SK-N-MC (cell line): Measurements from ENCODE around the gene TRMT2A.

Experiments
- DNase-seq: peaks from one replicate; pipeline ENCODE4 v3.0.0-alpha.2; 2011; ENCODE audit warnings: low read depth, low spot score
- H3K27ac ChIP-seq: fragments of 200-600 bp; sonication (generic); 2 replicates; pipeline ENCODE4 v1.5.1; 2016; ENCODE audit warnings: mixed run types
- H3K36me3 ChIP-seq: fragments of 200-600 bp; sonication (generic); 2 replicates; pipeline ENCODE4 v1.6.1; 2017; ENCODE audit warnings: antibody characterized with exemption, low read length, mixed read lengths; ENCODE audit not compliant: insufficient read depth
- H3K4me3 ChIP-seq: fragments of 200-600 bp; sonication (generic); 2 replicates; pipeline ENCODE4 v1.5.1; 2016
- H3K9ac ChIP-seq: fragments of 200-600 bp; sonication (generic); 2 replicates; pipeline ENCODE4 v1.8.0; 2017; ENCODE audit warnings: mixed run types, mixed read lengths; ENCODE audit not compliant: insufficient read length
- H3K9me3 ChIP-seq: fragments of 200-600 bp; sonication (generic); 2 replicates; pipeline ENCODE4 v1.6.1; 2017; ENCODE audit warnings: low read depth, mild to moderate bottlenecking, antibody characterized with exemption, low read length, moderate library complexity, mixed read lengths
- EZH2 ChIP-seq: fragments of 200-600 bp; sonication (generic); IDR thresholded peaks from one replicate; pipeline ENCODE4 v1.6.1; 2017; ENCODE audit warnings: antibody characterized with exemption
- FOXP2 ChIP-seq: optimal IDR thresholded peaks from 2 replicates; pipeline ENCODE3; 2011; ENCODE audit warnings: mild to moderate bottlenecking, moderate library complexity; ENCODE audit not compliant: insufficient read depth; ENCODE audit errors: extremely low read length, control extremely low read depth
- POLR2AphosphoS5 ChIP-seq: IDR thresholded peaks from 2 replicates; pipeline ENCODE4 v1.6.1; 2012; ENCODE audit warnings: mild to moderate bottlenecking, low read depth, low read length, borderline replicate concordance

The TRMT2A gene

DNA sequence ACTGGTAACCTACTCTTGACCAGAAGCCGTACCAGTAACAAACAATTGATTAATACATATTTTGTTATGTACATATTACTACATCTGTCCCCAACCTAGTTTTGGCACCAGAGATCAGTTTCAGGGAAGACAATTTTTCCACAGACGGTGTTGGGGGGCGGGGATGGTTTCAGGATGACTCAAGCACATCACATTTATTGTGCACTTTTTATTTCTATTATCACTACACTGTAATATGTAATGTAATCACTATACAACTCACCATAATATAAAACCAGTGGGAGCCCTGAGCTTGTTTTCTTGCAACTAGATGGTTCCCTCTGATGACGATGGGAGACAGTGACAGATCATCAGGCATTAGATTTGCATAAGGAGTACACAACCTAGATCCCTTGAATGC is 21.5 kb downstream of the TRMT2A start:
- DNase-seq, result no peak
- Histone ChIP-seq H3K9ac (no peak overlapping the region), H3K9me3 (no peaks in the 10 kb centered on the region), H3K27ac (no peak overlapping the region), H3K4me3 (no peak overlapping the region), H3K36me3 (peaks cover 93% of the 10 kb centered on the region)
- TF ChIP-seq EZH2 (no peak), POLR2AphosphoS5 (no peak), FOXP2 (no peak)

DNA sequence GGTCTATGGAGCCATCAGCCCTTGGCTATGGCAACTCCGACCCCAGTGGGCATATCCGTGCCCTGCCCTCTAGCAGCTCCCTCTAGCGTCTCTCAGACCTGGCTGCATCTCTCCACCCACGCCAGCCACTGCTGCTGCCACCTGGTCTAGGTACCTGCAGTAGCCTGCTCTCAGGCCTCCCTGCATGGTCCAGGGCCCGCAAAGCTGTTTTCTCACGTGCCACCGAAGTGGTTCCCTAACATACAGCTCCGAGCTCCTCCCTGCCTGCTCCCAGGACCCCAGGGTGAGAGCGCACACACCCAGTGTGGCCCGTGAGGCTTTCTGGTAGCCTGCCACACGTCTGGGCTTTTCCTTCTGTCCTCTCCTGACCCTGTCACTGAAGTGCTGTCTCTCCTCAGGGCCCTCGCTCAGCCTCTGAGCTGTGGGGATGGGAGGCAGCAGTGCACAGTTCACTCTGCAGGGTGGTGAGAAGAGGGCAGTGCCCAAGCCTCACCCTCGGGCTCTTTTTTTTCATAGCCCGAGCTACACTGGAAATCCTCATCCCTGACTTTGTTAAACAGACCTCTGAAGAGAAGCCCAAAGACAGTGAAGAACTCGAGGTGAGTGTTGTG is 22.7 kb downstream of the TRMT2A start:
- Histone ChIP-seq H3K36me3 (peaks cover 95% of the 10 kb centered on the region), H3K27ac (no peak overlapping the region), H3K9ac (no peak overlapping the region), H3K9me3 (no peaks in the 10 kb centered on the region), H3K4me3 (no peak overlapping the region)
- TF ChIP-seq EZH2, result no peak
- TF ChIP-seq FOXP2, result no peak
- no peak for TF ChIP-seq POLR2AphosphoS5
- DNase-seq, result no peak

DNA sequence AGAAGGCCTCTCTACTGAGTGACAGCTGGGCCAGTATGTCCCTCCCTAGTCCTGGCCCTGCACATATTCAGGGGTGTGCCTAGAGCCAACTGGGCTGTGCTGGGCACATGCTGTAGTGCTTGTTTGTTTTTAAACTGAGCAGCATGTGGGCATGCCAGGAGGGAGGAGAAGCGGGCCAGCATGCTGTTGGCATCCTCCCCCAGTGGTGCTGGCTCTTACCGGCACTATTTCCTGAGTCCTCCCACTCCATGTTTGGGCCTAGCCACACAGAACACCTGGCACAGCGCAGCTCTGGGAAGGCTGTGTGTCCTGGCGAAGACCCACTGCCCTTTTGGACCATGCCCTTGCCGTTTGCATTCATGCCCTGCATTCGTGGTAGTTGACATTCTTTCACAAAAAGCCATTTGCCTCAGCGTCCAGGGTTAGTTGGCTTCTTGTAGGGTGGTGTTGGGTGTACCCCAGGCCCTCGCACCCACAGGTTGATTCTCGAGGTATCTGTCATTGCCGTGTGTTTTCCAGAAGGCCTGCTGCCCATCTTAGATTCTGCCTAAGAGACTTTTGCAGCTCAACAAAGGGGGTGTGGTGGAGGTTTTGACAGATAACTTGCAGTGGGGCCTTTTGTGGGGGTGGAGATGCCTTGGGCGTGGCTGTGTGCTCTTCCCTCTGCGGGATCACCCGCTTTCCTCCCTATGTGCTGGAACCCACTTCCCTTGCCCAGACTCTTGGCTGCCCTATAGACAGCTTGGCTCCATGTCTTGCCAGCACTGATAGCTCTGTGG is 23.4 kb downstream of the TRMT2A start:
- Histone ChIP-seq H3K4me3 (no peak overlapping the region), H3K9ac (no peak overlapping the region), H3K27ac (no peak overlapping the region), H3K9me3 (no peaks in the 10 kb centered on the region), H3K36me3 (peaks cover 95% of the 10 kb centered on the region)
- no peak for DNase-seq
- TF ChIP-seq FOXP2, result no peak
- TF ChIP-seq EZH2, result no peak
- TF ChIP-seq POLR2AphosphoS5, result no peak

DNA sequence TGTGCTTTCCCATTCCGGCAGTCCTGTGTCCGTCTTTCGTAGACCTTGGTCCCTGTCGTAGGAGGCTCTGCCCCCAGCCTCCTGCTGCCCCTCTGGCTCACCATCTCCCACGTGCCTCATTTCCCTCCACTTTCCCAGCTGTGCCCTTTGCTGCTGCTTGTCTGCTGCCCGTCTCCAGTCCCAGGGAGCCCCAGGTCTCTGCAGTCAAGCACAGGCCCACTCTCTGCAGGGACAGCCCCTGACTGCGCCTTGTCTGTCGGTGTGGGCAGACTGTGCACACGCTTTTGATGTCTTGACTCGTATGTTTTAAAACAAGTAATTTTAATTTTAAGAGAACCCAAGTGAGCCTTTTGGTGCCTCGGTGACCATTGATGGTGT is 24.6 kb downstream of the TRMT2A start:
- Histone ChIP-seq H3K36me3 (peaks cover 100% of the 10 kb centered on the region), H3K27ac (no peak overlapping the region), H3K9me3 (no peaks in the 10 kb centered on the region), H3K4me3 (no peak overlapping the region), H3K9ac (no peak overlapping the region)
- no peak for TF ChIP-seq FOXP2
- TF ChIP-seq POLR2AphosphoS5, result no peak
- TF ChIP-seq EZH2, result no peak
- DNase-seq, result no peak

DNA sequence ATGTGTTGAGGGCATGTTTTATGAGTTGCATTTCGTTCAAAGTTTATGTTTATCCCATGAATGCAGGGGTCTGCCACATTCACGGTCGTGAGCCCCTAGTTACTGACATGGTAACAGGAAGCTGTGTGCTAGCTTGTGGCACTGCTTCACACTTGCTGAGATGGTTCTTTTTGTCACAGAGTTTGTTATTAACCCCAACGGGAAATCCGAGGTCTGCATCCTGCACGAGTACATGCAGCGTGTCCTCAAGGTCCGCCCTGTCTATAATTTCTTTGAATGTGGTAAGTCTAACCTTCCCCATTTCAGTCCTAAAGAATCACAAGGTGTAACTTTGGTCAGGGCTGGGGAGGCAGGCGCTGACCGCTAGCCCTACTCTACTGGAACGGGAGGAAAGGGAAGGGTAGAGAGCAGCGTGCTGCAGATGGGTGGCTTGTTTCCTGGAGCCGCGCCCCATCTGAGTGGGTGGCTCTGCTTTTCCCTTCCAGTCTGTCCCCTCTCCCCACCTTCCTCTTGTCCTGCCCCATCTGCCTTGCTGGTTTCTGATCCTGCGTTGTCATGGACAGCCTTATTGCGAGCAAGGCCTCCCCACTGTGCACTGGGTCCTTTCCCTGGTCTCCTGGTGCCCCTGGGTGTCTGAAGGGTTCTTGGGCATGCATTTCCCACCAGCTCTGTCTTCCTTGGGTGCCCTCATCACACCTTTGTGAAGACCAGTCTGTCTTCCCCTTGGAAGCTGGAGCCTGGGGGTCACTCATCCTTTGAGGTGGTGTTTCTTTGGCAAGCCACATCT is 25.1 kb downstream of the TRMT2A start:
- Histone ChIP-seq H3K36me3 (peaks cover 100% of the 10 kb centered on the region), H3K9me3 (no peaks in the 10 kb centered on the region), H3K4me3 (no peak overlapping the region), H3K9ac (no peak overlapping the region), H3K27ac (no peak overlapping the region)
- DNase-seq, result no peak
- no peak for TF ChIP-seq FOXP2

DNA sequence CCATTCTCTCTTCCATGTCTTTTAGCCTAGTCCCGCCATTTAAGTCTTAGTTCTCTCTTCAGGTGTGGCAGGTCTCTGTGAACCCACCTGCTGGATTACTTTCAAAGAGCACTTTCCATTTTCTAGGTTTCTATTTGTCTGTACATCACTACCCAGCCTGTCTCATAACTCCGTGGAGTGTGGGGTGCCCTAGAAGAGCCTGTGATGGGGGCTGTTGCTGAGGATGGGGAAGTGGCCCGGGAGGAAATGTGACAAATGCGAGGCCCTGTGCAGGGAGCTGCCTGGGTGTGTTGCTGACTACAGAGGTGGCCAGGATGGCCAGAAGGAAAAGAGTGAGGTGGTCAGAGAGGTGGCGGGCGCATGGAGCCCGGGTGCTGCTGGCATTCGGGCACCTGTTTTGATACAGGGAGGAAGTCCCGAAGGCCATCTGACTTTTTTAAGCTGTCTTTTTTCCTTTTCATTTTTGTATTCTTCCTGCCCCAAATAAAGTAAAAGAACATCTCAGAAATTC is 26.2 kb downstream of the TRMT2A start:
- no peak overlapping the region for H3K27ac ChIP-seq
- H3K36me3 ChIP-seq, result peaks cover 100% of the 10 kb centered on the region
- no peak overlapping the region for H3K9ac ChIP-seq
- DNase-seq, result no peak
- H3K4me3 ChIP-seq, result no peak overlapping the region
- H3K9me3 ChIP-seq, result no peaks in the 10 kb centered on the region
- TF ChIP-seq EZH2 (no peak), FOXP2 (no peak), POLR2AphosphoS5 (no peak)

DNA sequence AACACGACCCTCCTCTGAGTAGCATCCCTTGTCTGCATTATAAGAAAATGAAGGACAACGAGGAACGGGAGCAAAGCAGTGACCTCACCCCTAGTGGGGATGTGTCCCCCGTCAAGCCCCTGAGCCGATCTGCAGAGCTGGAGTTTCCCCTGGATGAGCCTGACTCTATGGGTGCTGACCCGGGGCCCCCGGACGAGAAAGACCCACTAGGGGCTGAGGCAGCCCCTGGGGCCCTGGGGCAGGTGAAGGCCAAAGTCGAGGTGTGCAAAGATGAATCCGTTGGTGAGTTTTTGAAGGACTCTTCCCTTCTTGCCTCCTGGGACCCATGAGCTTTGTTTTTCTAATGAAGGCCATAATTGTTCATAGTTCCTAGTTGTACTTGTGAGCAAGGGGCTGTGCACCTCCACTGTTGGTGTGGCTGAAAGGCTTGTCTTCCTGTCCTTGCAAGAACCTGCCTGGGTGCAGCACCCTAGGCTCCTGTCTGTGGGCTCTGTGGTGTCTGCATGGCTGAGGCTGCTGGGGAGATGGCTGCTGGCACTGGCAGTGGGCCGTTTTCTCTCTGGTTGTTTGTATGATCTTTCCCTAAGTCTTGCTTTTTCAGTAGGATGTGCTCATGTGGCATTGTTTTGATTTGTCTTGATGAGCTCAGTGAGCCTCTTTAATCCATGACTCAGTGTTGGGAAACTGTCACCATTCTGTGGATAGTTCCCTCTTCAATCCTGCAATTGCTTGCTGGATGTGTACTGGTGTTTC is 26.9 kb downstream of the TRMT2A start:
- Histone ChIP-seq H3K4me3 (no peak overlapping the region), H3K9ac (no peak overlapping the region), H3K27ac (no peak overlapping the region), H3K36me3 (peaks cover 100% of the 10 kb centered on the region), H3K9me3 (no peaks in the 10 kb centered on the region)
- no peak for DNase-seq
- TF ChIP-seq EZH2 (no peak), POLR2AphosphoS5 (no peak), FOXP2 (no peak)

DNA sequence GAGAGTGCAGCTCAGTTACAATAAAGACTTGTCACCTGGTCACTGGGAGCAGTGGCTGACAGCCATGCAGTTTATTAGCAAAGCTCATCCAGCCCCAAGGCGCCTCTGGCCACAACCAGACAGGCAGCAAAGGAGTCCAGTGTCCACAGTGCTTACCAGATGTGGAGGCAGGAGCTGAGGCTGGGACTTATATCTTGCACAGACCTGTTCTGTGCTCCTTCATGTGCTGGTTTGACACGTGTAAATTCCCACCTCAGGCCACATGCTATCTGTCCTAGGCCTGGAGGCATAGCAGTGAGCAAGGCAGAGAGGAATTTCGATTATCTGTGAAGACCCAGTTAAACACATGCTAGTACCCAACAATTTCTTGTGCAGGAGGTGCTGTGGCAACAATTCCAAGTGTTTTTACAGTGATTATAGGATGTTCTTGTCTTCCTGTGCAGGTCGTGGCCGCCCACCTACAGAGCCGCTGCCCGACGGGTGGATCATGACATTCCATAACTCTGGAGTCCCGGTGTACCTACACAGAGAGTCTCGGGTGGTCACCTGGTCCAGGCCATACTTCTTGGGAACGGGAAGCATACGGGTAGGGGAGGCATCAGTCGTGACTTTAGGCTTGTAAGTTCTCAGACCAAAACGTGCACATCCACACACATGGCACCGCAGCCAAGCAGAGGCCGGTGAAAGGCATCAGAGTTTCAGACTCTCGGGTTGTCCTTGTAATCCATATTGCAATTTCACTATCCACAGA is 27.6 kb downstream of the TRMT2A start:
- no peak for DNase-seq
- H3K9me3 ChIP-seq, result no peaks in the 10 kb centered on the region
- H3K9ac ChIP-seq, result no peak overlapping the region
- peaks cover 97% of the 10 kb centered on the region for H3K36me3 ChIP-seq
- no peak overlapping the region for H3K27ac ChIP-seq
- TF ChIP-seq POLR2AphosphoS5 (no peak), FOXP2 (no peak), EZH2 (no peak)
- no peak overlapping the region for H3K4me3 ChIP-seq
